Lower lobe of right lung (tissue), 2 donors: Measurements from ENCODE around the gene ADIPOR2. TPM values are rescaled to one million over a fixed set of nuclear protein-coding genes. Genes with fewer than 3 reads are reported as not detected.
"Not testable (repeated sequence)": the region's sequence is repeated elsewhere in the genome, so short reads cannot be mapped to it uniquely, and the experiment has no call there.

ENCODE experiments used
- ATAC-seq, 2 donors: fragments of 200-7000 bp; cut with Tn5 transposase; one replicate each; pipeline ENCODE4 v1.9.1; 2020 to 2022; ENCODE audit warnings: mild to moderate bottlenecking in 2 of 2, moderate library complexity in 2 of 2
- DNase-seq: peaks from one replicate; pipeline ENCODE4 v3.0.0-alpha.2; 2020
- H3K27ac ChIP-seq: fragments of 200-600 bp; one replicate; pipeline ENCODE4 v1.8.0; 2022
- H3K27me3 ChIP-seq: fragments of 200-600 bp; one replicate; pipeline ENCODE4 v1.8.0; 2022; ENCODE audit warnings: low read depth
- H3K36me3 ChIP-seq: fragments of 200-600 bp; one replicate; pipeline ENCODE4 v1.8.0; 2022; ENCODE audit warnings: mild to moderate bottlenecking
- H3K4me1 ChIP-seq: fragments of 200-600 bp; one replicate; pipeline ENCODE4 v1.8.0; 2022
- H3K4me3 ChIP-seq: fragments of 200-600 bp; one replicate; pipeline ENCODE4 v1.8.0; 2022; ENCODE audit warnings: mild to moderate bottlenecking
- H3K9me3 ChIP-seq: fragments of 200-600 bp; one replicate; pipeline ENCODE4 v1.8.0; 2022
- CTCF ChIP-seq: fragments of 200-600 bp; IDR thresholded peaks from one replicate; pipeline ENCODE4 v1.8.0; 2022; ENCODE audit warnings: antibody characterized with exemption, mild to moderate bottlenecking
- intact Hi-C: fragments of 100-400 bp; cut with DNase I; formaldehyde crosslinking; loops from one replicate; pipeline ENCODE4 v1.11.0; 2022
- total RNA-seq: library from RNA; stranded (reverse); fragmentation: NEBNext Ultra II Directional; extraction: Animal tissue kit (Norgen Biotek cat#: 25700); gene quantifications from one replicate; pipeline ENCODE4 v1.2.1, GENCODE V29; 2021
- donor health status: DM: no; HTN: yes; CAD: no; lungs with severe emphysema.

ADIPOR2 gene
- total RNA-seq, 1 donor from 2014 or later = 83.8 TPM

- no peak for DNase-seq
- ATAC-seq = no peak
- H3K4me3 ChIP-seq = no peak overlapping the region
- peaks cover 34% of the 10 kb centered on the region for H3K27me3 ChIP-seq
- H3K9me3 ChIP-seq = no peaks in the 10 kb centered on the region
- TF ChIP-seq CTCF = no peak
- no peak overlapping the region for H3K27ac ChIP-seq
- H3K36me3 ChIP-seq = no peaks in the 10 kb centered on the region
- peaks cover 13% of the 10 kb centered on the region for H3K4me1 ChIP-seq
- intact Hi-C loops = loop anchor here (10.0 kb wide), 1 partner anchor 108 kb away; no protein-coding TSS in a partner anchor
Observed at GRCh38 chr12:1816730-1817348, 126.0 kb downstream of the ADIPOR2 start.

GRCh38 chr12:1817928-1818327 lies 127.1 kb downstream of the ADIPOR2 start:
- not testable (repeated sequence) for DNase-seq, H3K4me3 ChIP-seq, H3K9me3 ChIP-seq, H3K36me3 ChIP-seq, ATAC-seq, H3K27ac ChIP-seq
- intact Hi-C loops = loop anchor here (10.0 kb wide), 1 partner anchor 107 kb away; no protein-coding TSS in a partner anchor
- Histone ChIP-seq H3K4me1 (peaks cover 13% of the 10 kb centered on the region), H3K27me3 (peaks cover 45% of the 10 kb centered on the region)

- Histone ChIP-seq H3K36me3 (no peaks in the 10 kb centered on the region), H3K4me3 (no peak overlapping the region), H3K27me3 (peaks cover 56% of the 10 kb centered on the region), H3K9me3 (no peaks in the 10 kb centered on the region), H3K27ac (no peak overlapping the region), H3K4me1 (peaks cover 6% of the 10 kb centered on the region)
- DNase-seq = no peak
- ATAC-seq = no peak
- intact Hi-C loops = loop anchor here (10.0 kb wide), 1 partner anchor 106 kb away; no protein-coding TSS in a partner anchor
- TF ChIP-seq CTCF = no peak
Observed at GRCh38 chr12:1819050-1819449, 128.2 kb downstream of the ADIPOR2 start.

GRCh38 chr12:1819571-1819970 lies 128.7 kb downstream of the ADIPOR2 start:
- no peak for DNase-seq
- Histone ChIP-seq H3K27me3 (peaks cover 56% of the 10 kb centered on the region), H3K4me1 (peaks cover 6% of the 10 kb centered on the region), H3K27ac (no peak overlapping the region), H3K36me3 (no peaks in the 10 kb centered on the region), H3K9me3 (no peaks in the 10 kb centered on the region), H3K4me3 (no peak overlapping the region)
- ATAC-seq = no peak
- intact Hi-C loops = loop anchor here (10.0 kb wide), 1 partner anchor 105 kb away; no protein-coding TSS in a partner anchor
- no peak for TF ChIP-seq CTCF

- DNase-seq (no peak), ATAC-seq (no peak)
- H3K27me3 ChIP-seq = peaks cover 56% of the 10 kb centered on the region
- H3K4me1 ChIP-seq = peaks cover 6% of the 10 kb centered on the region
- TF ChIP-seq CTCF = no peak
- no peaks in the 10 kb centered on the region for H3K36me3 ChIP-seq
- intact Hi-C loops = no loop called here
- H3K27ac ChIP-seq = no peak within 1 kb of the TSS
- no peak within 1 kb of the TSS for H3K4me3 ChIP-seq
- no peaks in the 10 kb centered on the region for H3K9me3 ChIP-seq
Observed at GRCh38 chr12:1820191-1820895, 129.5 kb downstream of the ADIPOR2 start, which contains the start of gene LRTM2. Gene LRTM2 (plus strand): TSS chr12:1820565. CDS start chr12:1828149, 7,584 bp downstream.

GRCh38 chr12:1820896-1821291 lies 130.0 kb downstream of the ADIPOR2 start:
- no peak for TF ChIP-seq CTCF
- ATAC-seq = no peak
- Histone ChIP-seq H3K4me1 (peaks cover 6% of the 10 kb centered on the region), H3K9me3 (no peaks in the 10 kb centered on the region), H3K4me3 (no peak overlapping the region), H3K27me3 (peaks cover 58% of the 10 kb centered on the region), H3K27ac (no peak overlapping the region), H3K36me3 (no peaks in the 10 kb centered on the region)
- no peak for DNase-seq
- intact Hi-C loops = no loop called here
